ENCODE results near the gene SCGB2B2.
"Not testable (repeated sequence)": the region's sequence is repeated elsewhere in the genome, so short reads cannot be mapped to it uniquely, and the experiment has no call there.

SCGB2B2 gene

GRCh38 chr19:34676697-34677385 lies at the start of gene SCGB2B2:
Gene SCGB2B2 (minus strand): TSS chr19:34677159. CDS start chr19:34594563, 82,596 bp downstream.
- DNase-seq: peak; percentile 86

GRCh38 chr19:34725400-34725799 lies 48.4 kb upstream of the SCGB2B2 start:
- DNase-seq: no peak

GRCh38 chr19:34722353-34722752 lies 45.4 kb upstream of the SCGB2B2 start:
- no peak for DNase-seq

GRCh38 chr19:34715357-34715756 lies 38.4 kb upstream of the SCGB2B2 start:
- DNase-seq: no peak

GRCh38 chr19:34713262-34713637 lies 36.3 kb upstream of the SCGB2B2 start:
- DNase-seq: no peak

- peak; percentile 66 for DNase-seq
Measured at GRCh38 chr19:34712395-34713261, 35.7 kb upstream of the SCGB2B2 start.

- DNase-seq: no peak
Measured at GRCh38 chr19:34711890-34712289, 34.9 kb upstream of the SCGB2B2 start.

GRCh38 chr19:34707661-34708060 lies 30.7 kb upstream of the SCGB2B2 start:
- peak; percentile 70 for DNase-seq

- no peak for DNase-seq
Measured at GRCh38 chr19:34692549-34692948, 15.6 kb upstream of the SCGB2B2 start.

GRCh38 chr19:34690372-34690771 lies 13.4 kb upstream of the SCGB2B2 start:
- DNase-seq: no peak

GRCh38 chr19:34688592-34688991 lies 11.6 kb upstream of the SCGB2B2 start:
- DNase-seq: no peak

- DNase-seq: no peak
Measured at GRCh38 chr19:34687348-34687747, 10.4 kb upstream of the SCGB2B2 start.

GRCh38 chr19:34686455-34686854 lies 9.5 kb upstream of the SCGB2B2 start:
- DNase-seq: no peak

GRCh38 chr19:34685266-34685665 lies 8.3 kb upstream of the SCGB2B2 start:
- not testable (repeated sequence) for DNase-seq

GRCh38 chr19:34681478-34681877 lies 4.5 kb upstream of the SCGB2B2 start:
- DNase-seq: no peak

- DNase-seq: peak; percentile 48
Measured at GRCh38 chr19:34678421-34678820, 1.5 kb upstream of the SCGB2B2 start.

GRCh38 chr19:34678085-34678412 lies 1.1 kb upstream of the SCGB2B2 start:
- no peak for DNase-seq

- DNase-seq: peak; percentile 94
Measured at GRCh38 chr19:34677386-34678084, 576 bp upstream of the SCGB2B2 start, which contains the start of gene ZNF302. Gene ZNF302 (plus strand): TSS chr19:34677678. CDS start chr19:34678805, 1,127 bp downstream.

- no peak for DNase-seq
Measured at GRCh38 chr19:34675919-34676318, 1.0 kb downstream of the SCGB2B2 start.

- DNase-seq: no peak
Measured at GRCh38 chr19:34675250-34675649, 1.7 kb downstream of the SCGB2B2 start.

GRCh38 chr19:34673590-34673989 lies 3.4 kb downstream of the SCGB2B2 start:
- no peak for DNase-seq

GRCh38 chr19:34671972-34672371 lies 5.0 kb downstream of the SCGB2B2 start:
- DNase-seq: no peak

GRCh38 chr19:34669305-34669704 lies 7.7 kb downstream of the SCGB2B2 start:
- DNase-seq: no peak

- DNase-seq: peak; percentile 46
Measured at GRCh38 chr19:34668690-34669089, 8.3 kb downstream of the SCGB2B2 start.
